ENCODE measurements around the gene RBFOX2. TPM values are rescaled to one million over a fixed set of nuclear protein-coding genes. Genes with fewer than 3 reads are reported as not detected.
"Not testable (repeated sequence)": the region's sequence is repeated elsewhere in the genome, so short reads cannot be mapped to it uniquely, and the experiment has no call there.

Gene RBFOX2
- total RNA-seq, 1 experiment from 2014 or later, result 81.1 TPM

GRCh38 chr22:35795476-35795875 is 233.1 kb downstream of the RBFOX2 start:
- no peaks in the 10 kb centered on the region for H3K27me3 ChIP-seq (ENCODE audit: control insufficient read depth, insufficient read depth, low read length)
- CTCF ChIA-PET, result interaction anchor here (0.7 kb wide), 1 partner anchor 165 kb away, joined by 9 read pairs; no protein-coding TSS in a partner anchor
- intact Hi-C loops (cut with micrococcal nuclease; ENCODE audit: unreplicated experiment), result no loop called here
- H3K4me3 ChIP-seq (ENCODE audit: low read depth in 2 of 2, low read length in 2 of 2), result no peak overlapping the region
- in situ Hi-C loops (cut with HindIII; ENCODE audit: low pct_unique_long_range_greater_than_20kb, low sequenced_read_pairs), result no loop called here
- POLR2A ChIA-PET, result no interaction called here
- no peaks in the 10 kb centered on the region for H3K9me3 ChIP-seq (ENCODE audit: control insufficient read depth, insufficient read depth, low read depth, low read length)
- H3K36me3 ChIP-seq (ENCODE audit: control insufficient read depth, insufficient read depth, low read length), result no peaks in the 10 kb centered on the region
- DNase-seq (ENCODE audit: low read depth, low spot score) (no peak), ATAC-seq (no peak)
- BruUV-seq (replicated peaks), result no TSS peak
- 0 out of 2 replicates have a peak, but pooled peaks cover 2% of the 10 kb centered on the region for H3K4me1 ChIP-seq (ENCODE audit: control insufficient read depth, insufficient read depth, low read length)
- H3K27ac ChIP-seq (ENCODE audit: low read length), result no peak overlapping the region
- TF ChIP-seq POLR2AphosphoS5 (IDR thresholded peaks at IDR 0.05; ENCODE audit: low read depth, low read length), result no peak
- TF ChIP-seq, protein P1, sequence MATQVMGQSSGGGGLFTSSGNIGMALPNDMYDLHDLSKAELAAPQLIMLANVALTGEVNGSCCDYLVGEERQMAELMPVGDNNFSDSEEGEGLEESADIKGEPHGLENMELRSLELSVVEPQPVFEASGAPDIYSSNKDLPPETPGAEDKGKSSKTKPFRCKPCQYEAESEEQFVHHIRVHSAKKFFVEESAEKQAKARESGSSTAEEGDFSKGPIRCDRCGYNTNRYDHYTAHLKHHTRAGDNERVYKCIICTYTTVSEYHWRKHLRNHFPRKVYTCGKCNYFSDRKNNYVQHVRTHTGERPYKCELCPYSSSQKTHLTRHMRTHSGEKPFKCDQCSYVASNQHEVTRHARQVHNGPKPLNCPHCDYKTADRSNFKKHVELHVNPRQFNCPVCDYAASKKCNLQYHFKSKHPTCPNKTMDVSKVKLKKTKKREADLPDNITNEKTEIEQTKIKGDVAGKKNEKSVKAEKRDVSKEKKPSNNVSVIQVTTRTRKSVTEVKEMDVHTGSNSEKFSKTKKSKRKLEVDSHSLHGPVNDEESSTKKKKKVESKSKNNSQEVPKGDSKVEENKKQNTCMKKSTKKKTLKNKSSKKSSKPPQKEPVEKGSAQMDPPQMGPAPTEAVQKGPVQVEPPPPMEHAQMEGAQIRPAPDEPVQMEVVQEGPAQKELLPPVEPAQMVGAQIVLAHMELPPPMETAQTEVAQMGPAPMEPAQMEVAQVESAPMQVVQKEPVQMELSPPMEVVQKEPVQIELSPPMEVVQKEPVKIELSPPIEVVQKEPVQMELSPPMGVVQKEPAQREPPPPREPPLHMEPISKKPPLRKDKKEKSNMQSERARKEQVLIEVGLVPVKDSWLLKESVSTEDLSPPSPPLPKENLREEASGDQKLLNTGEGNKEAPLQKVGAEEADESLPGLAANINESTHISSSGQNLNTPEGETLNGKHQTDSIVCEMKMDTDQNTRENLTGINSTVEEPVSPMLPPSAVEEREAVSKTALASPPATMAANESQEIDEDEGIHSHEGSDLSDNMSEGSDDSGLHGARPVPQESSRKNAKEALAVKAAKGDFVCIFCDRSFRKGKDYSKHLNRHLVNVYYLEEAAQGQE (IDR thresholded peaks at IDR 0.05; ENCODE audit: insufficient read depth in 1 of 2, low read depth in 2 of 2, low read length in 1 of 2), result no peak
- TF ChIP-seq SIN3A (IDR thresholded peaks at IDR 0.05; ENCODE audit: borderline replicate concordance, insufficient read depth, low read depth, low read length), result no peak
- TF ChIP-seq CTCF (IDR thresholded peaks at IDR 0.05), result no peak
- no peak for TF ChIP-seq TCF7L2 (IDR thresholded peaks at IDR 0.05; ENCODE audit: low read depth, low read length)

GRCh38 chr22:35792506-35792905 is 236.1 kb downstream of the RBFOX2 start:
- intact Hi-C loops (cut with micrococcal nuclease; ENCODE audit: unreplicated experiment) (no loop called here), in situ Hi-C loops (cut with HindIII; ENCODE audit: low pct_unique_long_range_greater_than_20kb, low sequenced_read_pairs) (no loop called here)
- no TSS peak for BruUV-seq (replicated peaks)
- Histone ChIP-seq H3K4me1 (ENCODE audit: control insufficient read depth, insufficient read depth, low read length) (0 out of 2 replicates have a peak, but pooled peaks cover 2% of the 10 kb centered on the region), H3K27ac (ENCODE audit: low read length) (no peak overlapping the region), H3K36me3 (ENCODE audit: control insufficient read depth, insufficient read depth, low read length) (no peaks in the 10 kb centered on the region; the same call in 1 of the 2 replicates), H3K4me3 (ENCODE audit: low read depth in 2 of 2, low read length in 2 of 2) (no peak overlapping the region), H3K27me3 (ENCODE audit: control insufficient read depth, insufficient read depth, low read length) (no peaks in the 10 kb centered on the region), H3K9me3 (ENCODE audit: control insufficient read depth, insufficient read depth, low read depth, low read length) (no peaks in the 10 kb centered on the region)
- TF ChIP-seq SIN3A (IDR thresholded peaks at IDR 0.05; ENCODE audit: borderline replicate concordance, insufficient read depth, low read depth, low read length) (no peak), TCF7L2 (IDR thresholded peaks at IDR 0.05; ENCODE audit: low read depth, low read length) (no peak), POLR2AphosphoS5 (IDR thresholded peaks at IDR 0.05; ENCODE audit: low read depth, low read length) (no peak)
- TF ChIP-seq, protein P1 (IDR thresholded peaks at IDR 0.05; ENCODE audit: insufficient read depth in 1 of 2, low read depth in 2 of 2, low read length in 1 of 2), result no peak
- DNase-seq (ENCODE audit: low read depth, low spot score) (no peak), ATAC-seq (no peak)
- ChIA-PET POLR2A (no interaction called here), CTCF (no interaction called here)

DNA sequence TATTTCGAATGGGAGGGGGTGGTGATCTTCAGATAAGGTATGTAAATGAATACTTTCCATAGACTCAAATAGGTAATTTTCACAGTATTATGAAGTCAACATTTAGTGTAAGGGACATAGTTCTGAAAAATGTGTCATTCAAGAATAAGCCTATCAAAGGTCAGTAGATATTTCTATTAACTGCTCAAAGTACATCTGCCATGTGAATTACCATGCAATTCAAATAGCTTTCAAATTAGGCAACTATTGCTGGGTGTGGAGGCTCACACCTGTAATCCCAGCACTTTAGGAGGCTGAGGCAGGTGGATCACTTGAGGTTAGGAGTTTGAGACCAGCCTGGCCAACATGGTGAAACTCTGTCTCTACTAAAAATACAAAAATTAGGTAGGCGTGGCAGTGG is 236.8 kb downstream of the RBFOX2 start:
- H3K9me3 ChIP-seq (ENCODE audit: control insufficient read depth, insufficient read depth, low read depth, low read length); H3K4me1 ChIP-seq (ENCODE audit: control insufficient read depth, insufficient read depth, low read length); H3K4me3 ChIP-seq (ENCODE audit: low read depth in 2 of 2, low read length in 2 of 2); in situ Hi-C loops (cut with HindIII; ENCODE audit: low pct_unique_long_range_greater_than_20kb, low sequenced_read_pairs); H3K27me3 ChIP-seq (ENCODE audit: control insufficient read depth, insufficient read depth, low read length); H3K36me3 ChIP-seq (ENCODE audit: control insufficient read depth, insufficient read depth, low read length); DNase-seq (ENCODE audit: low read depth, low spot score); CTCF ChIA-PET; H3K27ac ChIP-seq (ENCODE audit: low read length); BruUV-seq (replicated peaks); intact Hi-C loops (cut with micrococcal nuclease; ENCODE audit: unreplicated experiment); POLR2A ChIA-PET; ATAC-seq: not testable (repeated sequence)

All from Panc1 (cell line).